Peyer's patch (tissue), 4 donors: Measurements from ENCODE around the gene TCF15. TPM values are rescaled to one million over a fixed set of nuclear protein-coding genes. Genes with fewer than 3 reads are reported as not detected.

ENCODE experiments used
- DNase-seq, 3 donors: peaks; one replicate each; pipeline ENCODE4 v3.0.0-alpha.2; 2017 to 2019
- H3K27ac ChIP-seq, 4 donors: fragments of 200-600 bp; sonication (generic); one replicate each; pipeline ENCODE4 v1.5.1; 2016 to 2019
- H3K27me3 ChIP-seq, 2 donors: fragments of 200-600 bp; sonication (generic); one replicate each; pipeline ENCODE4 v1.5.1; 2019
- H3K36me3 ChIP-seq, 3 donors: fragments of 200-600 bp; sonication (generic); one replicate each; pipeline ENCODE4 v1.5.1; 2016 to 2019
- H3K4me1 ChIP-seq, 4 donors: fragments of 200-600 bp; sonication (generic); one replicate each; pipeline ENCODE4 v1.5.1; 2016 to 2019
- H3K4me3 ChIP-seq, 4 donors: fragments of 200-600 bp; sonication (generic); 1 replicate in 3 of 4; 2 replicates in 1 of 4; pipeline ENCODE4 v1.5.1; 2016 to 2019; ENCODE audit warnings: mild to moderate bottlenecking in 1 of 4
- H3K9me3 ChIP-seq, 4 donors: fragments of 200-600 bp; sonication (generic); one replicate each; pipeline ENCODE4 v1.5.1; 2016 to 2019; ENCODE audit warnings: mild to moderate bottlenecking in 1 of 4
- POLR2A ChIP-seq, 2 donors: fragments of 450-650 bp; IDR thresholded peaks; one replicate each; pipeline ENCODE4 v1.5.1; 2017; ENCODE audit warnings: antibody characterized with exemption in 2 of 2, mild to moderate bottlenecking in 2 of 2, moderate library complexity in 2 of 2
- total RNA-seq, 4 donors: library from RNA; depleted of rRNA; stranded (reverse); fragments of >200 nt; gene quantifications; one replicate each; pipeline ENCODE4 v1.1.0, GENCODE V29; 2016
- TF ChIP-seq, protein P1 (sequence below), 6 experiments: fragments of 450-650 bp in 4 of 6; fragments of 200-600 bp in 2 of 6; sonication (generic) in 1 of 6; IDR thresholded peaks; one replicate each; pipeline ENCODE4 v1.5.1; 2017 to 2019; ENCODE audit warnings: antibody characterized with exemption in 6 of 6, mild to moderate bottlenecking in 3 of 6, moderate library complexity in 1 of 6

The TCF15 gene
- total RNA-seq, 4 donors from 2014 or later = not detected

DNA sequence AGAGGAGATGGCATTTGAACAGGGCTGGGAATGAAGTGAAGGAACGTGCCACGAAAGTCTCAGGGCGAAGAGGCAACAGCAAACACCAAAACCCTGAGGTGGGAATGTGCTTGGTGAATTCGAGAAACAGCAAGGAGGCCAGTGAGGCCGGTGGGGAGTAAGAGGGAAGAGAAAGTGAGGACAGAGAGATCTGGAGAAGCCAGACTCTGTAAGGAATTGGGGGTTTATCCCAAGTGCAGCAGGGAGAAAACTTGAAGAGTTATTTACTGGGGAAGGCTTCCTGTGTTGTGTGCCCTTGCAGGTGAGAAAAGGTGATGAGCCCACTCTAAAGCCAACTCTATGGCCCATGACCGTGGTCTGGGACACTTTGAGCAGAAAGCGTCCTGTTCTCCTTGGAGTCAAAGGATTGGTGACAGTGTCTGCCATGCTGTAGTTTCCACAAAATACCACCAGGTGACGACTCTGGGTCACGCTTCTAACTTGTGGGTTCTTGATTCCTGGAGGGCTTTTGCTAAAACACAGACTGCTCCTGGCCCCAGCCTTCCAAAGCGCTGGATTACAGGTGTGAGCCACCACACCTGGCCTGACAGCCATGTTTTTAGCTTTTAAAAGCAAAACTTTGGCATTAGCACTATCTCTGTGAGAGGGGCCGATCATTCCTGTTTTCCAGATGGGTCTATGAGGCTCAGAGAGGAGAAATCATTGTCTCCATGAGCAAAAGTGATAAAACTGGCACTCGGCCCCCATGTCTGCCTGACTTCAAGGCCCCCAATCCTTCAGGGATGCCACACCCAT lies 48.5 kb downstream of the TCF15 start:
- no peak overlapping the region for H3K4me3 ChIP-seq
- DNase-seq = peak; percentile 22 to 78 (median 57)
- no peaks in the 10 kb centered on the region for H3K9me3 ChIP-seq
- no peaks in the 10 kb centered on the region for H3K4me1 ChIP-seq
- H3K27me3 ChIP-seq = no peaks in the 10 kb centered on the region
- H3K36me3 ChIP-seq = no peaks in the 10 kb centered on the region
- no peak overlapping the region for H3K27ac ChIP-seq
- TF ChIP-seq POLR2A (IDR thresholded peaks at IDR 0.05) = no peak
- TF ChIP-seq, protein P1, sequence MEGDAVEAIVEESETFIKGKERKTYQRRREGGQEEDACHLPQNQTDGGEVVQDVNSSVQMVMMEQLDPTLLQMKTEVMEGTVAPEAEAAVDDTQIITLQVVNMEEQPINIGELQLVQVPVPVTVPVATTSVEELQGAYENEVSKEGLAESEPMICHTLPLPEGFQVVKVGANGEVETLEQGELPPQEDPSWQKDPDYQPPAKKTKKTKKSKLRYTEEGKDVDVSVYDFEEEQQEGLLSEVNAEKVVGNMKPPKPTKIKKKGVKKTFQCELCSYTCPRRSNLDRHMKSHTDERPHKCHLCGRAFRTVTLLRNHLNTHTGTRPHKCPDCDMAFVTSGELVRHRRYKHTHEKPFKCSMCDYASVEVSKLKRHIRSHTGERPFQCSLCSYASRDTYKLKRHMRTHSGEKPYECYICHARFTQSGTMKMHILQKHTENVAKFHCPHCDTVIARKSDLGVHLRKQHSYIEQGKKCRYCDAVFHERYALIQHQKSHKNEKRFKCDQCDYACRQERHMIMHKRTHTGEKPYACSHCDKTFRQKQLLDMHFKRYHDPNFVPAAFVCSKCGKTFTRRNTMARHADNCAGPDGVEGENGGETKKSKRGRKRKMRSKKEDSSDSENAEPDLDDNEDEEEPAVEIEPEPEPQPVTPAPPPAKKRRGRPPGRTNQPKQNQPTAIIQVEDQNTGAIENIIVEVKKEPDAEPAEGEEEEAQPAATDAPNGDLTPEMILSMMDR (IDR thresholded peaks at IDR 0.05) = peak; percentile 50 to 97 (median 90)

DNA sequence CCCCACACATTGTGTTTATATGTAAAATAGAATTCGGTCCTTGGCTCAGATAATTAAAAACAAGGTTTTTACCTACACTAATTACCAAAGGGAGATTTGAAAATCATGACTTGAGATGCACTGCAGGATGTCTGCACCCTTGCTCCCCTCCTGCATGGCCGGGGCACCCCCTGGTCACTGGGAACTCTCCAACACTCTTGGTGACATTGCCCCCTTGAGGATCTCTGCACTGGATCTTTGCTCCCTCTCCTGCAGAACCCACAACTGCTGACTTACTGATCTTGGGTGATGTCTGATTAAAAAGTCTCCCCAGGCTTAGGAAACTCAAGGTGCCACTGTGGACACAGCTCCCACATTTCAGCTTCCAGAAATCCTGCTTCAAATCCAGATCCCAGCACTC lies 49.4 kb downstream of the TCF15 start:
- TF ChIP-seq, protein P1 (IDR thresholded peaks at IDR 0.05) = no peak
- TF ChIP-seq POLR2A (IDR thresholded peaks at IDR 0.05) = no peak
- peak in 1 of 3 donors; percentile 29 for DNase-seq
- Histone ChIP-seq H3K36me3 (no peaks in the 10 kb centered on the region), H3K27me3 (no peaks in the 10 kb centered on the region), H3K9me3 (no peaks in the 10 kb centered on the region), H3K4me1 (peaks cover 0 to 4% (median 0%) of the 10 kb centered on the region in 4 donors), H3K4me3 (no peak overlapping the region), H3K27ac (no peak overlapping the region)

DNA sequence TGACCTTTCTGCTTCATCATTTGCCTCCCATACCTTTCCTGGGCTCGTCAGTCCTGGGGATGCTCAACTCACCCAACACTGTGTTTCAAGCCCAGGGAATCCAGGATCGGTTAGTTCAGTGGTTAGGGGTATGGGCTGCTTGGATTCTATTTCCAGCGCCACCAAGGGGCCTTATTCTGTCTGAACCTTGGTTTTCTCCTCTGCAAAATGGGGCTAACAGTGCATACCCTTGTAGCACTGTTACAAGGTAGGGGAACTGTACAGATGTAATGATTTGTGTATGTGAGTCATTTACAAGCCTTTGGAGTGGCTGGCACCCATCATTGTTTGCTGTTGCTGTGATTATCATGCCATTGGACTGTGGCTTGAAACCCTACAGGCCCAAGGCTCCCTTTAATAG lies 52.0 kb downstream of the TCF15 start:
- H3K27me3 ChIP-seq = no peaks in the 10 kb centered on the region
- TF ChIP-seq, protein P1 (IDR thresholded peaks at IDR 0.05) = no peak
- no peak for TF ChIP-seq POLR2A (IDR thresholded peaks at IDR 0.05)

DNA sequence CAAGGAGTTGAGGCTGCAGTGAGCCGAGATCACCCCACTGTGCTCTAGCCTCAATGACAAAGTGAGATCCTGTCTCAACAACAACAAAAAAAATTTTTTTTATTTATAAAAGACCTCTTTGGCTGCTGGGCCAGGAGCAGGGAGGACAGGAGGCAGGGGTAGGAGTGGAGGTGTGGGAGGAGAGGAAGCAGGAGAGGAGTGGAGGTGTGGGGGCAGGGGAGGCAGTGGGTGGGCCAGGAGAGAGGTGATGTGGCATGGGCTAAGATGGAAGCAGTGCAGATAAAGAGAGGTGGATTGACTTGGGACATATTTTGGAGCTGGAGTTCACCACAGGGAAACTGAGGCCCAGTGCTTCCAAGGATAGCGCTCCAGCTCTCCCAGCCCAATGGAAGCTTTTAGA lies 53.1 kb downstream of the TCF15 start:
- no peak overlapping the region for H3K27ac ChIP-seq
- H3K36me3 ChIP-seq = no peaks in the 10 kb centered on the region
- H3K27me3 ChIP-seq = no peaks in the 10 kb centered on the region
- no peaks in the 10 kb centered on the region for H3K9me3 ChIP-seq
- peaks cover 0 to 4% (median 0%) of the 10 kb centered on the region in 4 donors for H3K4me1 ChIP-seq
- DNase-seq = no peak
- no peak overlapping the region for H3K4me3 ChIP-seq
- TF ChIP-seq, protein P1 (IDR thresholded peaks at IDR 0.05) = no peak
- no peak for TF ChIP-seq POLR2A (IDR thresholded peaks at IDR 0.05)

More for the DNA sequence above, 52.0 kb downstream of the TCF15 start:
- no peak overlapping the region for H3K4me3 ChIP-seq
- no peak overlapping the region for H3K27ac ChIP-seq
- peak in 1 of 3 donors; percentile 8 for DNase-seq
- no peaks in the 10 kb centered on the region for H3K9me3 ChIP-seq
- no peaks in the 10 kb centered on the region for H3K36me3 ChIP-seq
- peaks cover 0 to 4% (median 0%) of the 10 kb centered on the region in 4 donors for H3K4me1 ChIP-seq

DNA sequence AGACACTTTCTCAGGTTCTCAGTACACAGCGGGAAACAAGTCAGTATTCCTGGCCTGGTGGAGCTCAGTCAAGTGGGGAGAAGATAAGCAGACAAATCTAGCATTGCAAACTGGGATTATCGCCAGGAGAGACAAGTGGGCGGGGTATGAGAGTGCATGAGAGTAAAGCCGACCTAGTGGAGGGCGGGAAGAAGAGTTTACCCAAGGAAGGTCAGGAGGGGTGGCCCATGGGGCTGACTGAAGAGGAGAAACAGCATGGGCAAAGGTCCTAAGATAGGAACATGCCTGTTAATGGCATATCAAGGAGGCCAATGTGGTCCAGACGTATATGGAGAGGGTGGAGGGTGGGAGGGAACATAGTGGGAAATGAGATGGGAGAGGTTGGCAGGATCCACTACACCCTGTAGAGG lies 54.1 kb downstream of the TCF15 start:
- Histone ChIP-seq H3K27ac (no peak overlapping the region), H3K9me3 (no peaks in the 10 kb centered on the region), H3K4me3 (no peak overlapping the region), H3K4me1 (peaks cover 0 to 4% (median 0%) of the 10 kb centered on the region in 4 donors), H3K36me3 (no peaks in the 10 kb centered on the region), H3K27me3 (no peaks in the 10 kb centered on the region)
- TF ChIP-seq POLR2A (IDR thresholded peaks at IDR 0.05) = no peak
- TF ChIP-seq, protein P1 (IDR thresholded peaks at IDR 0.05) = no peak
- DNase-seq = no peak

Other genes starting within 250 kb of the TCF15 start
- gene TRIB3, start 229.5 kb downstream of the TCF15 start, total RNA-seq = 10 to 100 TPM in 2 of 4 donors, 1 to 10 TPM in 2; 8.3 to 22.7 (median 12.1) TPM
- gene RBCK1, start 202.0 kb downstream of the TCF15 start, total RNA-seq = 100 to 1,000 TPM; 133 to 254 (median 154) TPM
- 10 to 100 TPM; 38.1 to 43.6 (median 42.8) TPM for gene TBC1D20, start 147.8 kb downstream of the TCF15 start, total RNA-seq
- 100 to 1,000 TPM in 2 of 4 donors, 10 to 100 TPM in 2; 60.2 to 105 (median 97.3) TPM for gene CSNK2A1, start 66.5 kb downstream of the TCF15 start, total RNA-seq
- 10 to 100 TPM; 15.0 to 83.0 (median 29.9) TPM for gene SRXN1, start 42.9 kb upstream of the TCF15 start, total RNA-seq
- not detected for gene SCRT2, start 65.5 kb upstream of the TCF15 start, total RNA-seq
- gene SLC52A3, start 158.2 kb upstream of the TCF15 start, total RNA-seq = 100 to 1,000 TPM in 1 of 4 donors, 10 to 100 TPM in 3; 15.7 to 176 (median 26.0) TPM
- 10 to 100 TPM in 2 of 4 donors, 1 to 10 TPM in 2; 5.1 to 15.7 (median 12.7) TPM for gene FAM110A, start 223.4 kb upstream of the TCF15 start, total RNA-seq